Left ventricle myocardium superior (tissue), 1 donor: ENCODE measurements around the gene LAMA3. TPM values are rescaled to one million over a fixed set of nuclear protein-coding genes. Genes with fewer than 3 reads are reported as not detected.
A peak's percentile ranks its signal among the peaks of the same experiment; 100 is the strongest.

Experiments used
- ATAC-seq: fragments of 200-7000 bp; cut with Tn5 transposase; one replicate; pipeline ENCODE4 v1.9.1; 2020; ENCODE audit warnings: mild to moderate bottlenecking, moderate library complexity
- DNase-seq: peaks from one replicate; pipeline ENCODE4 v3.0.0-alpha.2; 2020
- intact Hi-C: fragments of 100-400 bp; cut with micrococcal nuclease; formaldehyde crosslinking; loops from one replicate; pipeline ENCODE4 v1.11.0; 2022
- total RNA-seq: library from RNA; stranded (reverse); fragmentation: NEBNext Ultra II Directional; extraction: Animal tissue kit (Norgen Biotek cat#: 25700); gene quantifications from one replicate; pipeline ENCODE4 v1.2.1, GENCODE V29; 2021
- donor health status: DM: no; HTN: yes; CAD: no; lungs with severe emphysema.

Gene LAMA3
- total RNA-seq, 1 donor from 2014 or later, result 3.4 TPM

DNA sequence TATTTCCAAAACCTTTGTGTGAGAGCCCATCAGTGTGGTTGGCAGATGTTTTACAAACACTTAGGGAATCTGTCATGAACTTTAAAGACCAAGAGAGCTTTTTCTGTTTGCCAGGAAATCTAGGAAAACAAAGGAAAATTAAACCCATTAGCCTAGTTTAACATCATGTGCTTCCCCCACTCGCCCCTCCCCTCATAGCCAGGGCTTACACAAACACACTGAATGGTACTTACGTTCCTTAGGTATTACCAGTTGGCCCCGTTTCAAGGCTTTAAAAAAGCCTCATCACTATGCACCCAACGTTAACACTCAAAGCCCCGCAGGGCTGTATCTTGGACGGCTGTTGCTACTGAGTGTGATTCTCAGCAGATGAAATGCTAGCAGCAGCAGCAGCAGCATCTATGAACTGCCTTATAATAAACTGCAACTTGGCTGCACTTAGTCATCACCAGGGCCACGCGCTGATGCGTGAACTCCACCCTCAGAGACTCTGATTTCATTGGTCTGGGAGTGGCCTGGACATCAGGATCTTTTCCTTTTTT, 305.2 kb downstream of the LAMA3 start:
- DNase-seq (peak; percentile 33), ATAC-seq (peak; percentile 39)
- intact Hi-C loops, result no loop called here

DNA sequence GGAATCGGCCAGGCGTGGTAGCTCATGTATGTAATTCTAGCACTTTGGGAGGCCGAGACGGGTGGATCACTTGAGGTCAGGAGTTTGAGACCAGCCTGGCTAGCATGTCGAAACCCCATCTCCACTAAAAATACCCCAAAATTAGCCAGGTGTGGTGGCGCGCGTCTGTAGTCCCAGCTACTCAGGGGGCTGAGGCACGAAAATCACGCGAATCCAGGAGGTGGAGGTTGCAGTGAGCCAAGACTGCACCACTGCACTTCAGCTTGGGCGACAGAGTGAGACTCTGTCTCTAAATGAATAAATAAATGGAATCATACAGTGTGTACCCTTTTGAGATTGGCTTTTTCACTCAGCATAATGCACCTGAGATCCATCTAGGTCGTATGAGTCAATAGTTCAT, 305.9 kb downstream of the LAMA3 start:
- intact Hi-C loops, result no loop called here
- DNase-seq, result no peak
- ATAC-seq, result no peak

DNA sequence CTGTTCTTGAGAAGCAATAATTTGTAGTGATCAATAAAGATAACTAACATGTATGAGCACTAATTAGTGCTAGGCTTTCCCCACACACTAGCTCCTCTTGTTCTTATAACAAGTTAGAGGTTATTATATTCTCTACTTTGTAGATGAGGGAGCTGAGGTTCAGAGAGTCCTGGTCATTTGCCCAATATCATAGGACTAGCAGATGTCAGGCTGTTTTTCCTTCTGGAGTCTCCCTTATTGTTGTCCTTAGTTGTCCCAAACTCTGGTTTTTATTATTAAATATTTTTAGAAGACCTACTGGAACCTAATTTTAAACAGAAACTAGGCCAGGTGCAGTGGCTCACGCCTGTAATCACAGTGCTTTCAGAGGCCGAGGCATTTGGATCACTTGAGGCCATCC, 308.8 kb downstream of the LAMA3 start:
- intact Hi-C loops, result no loop called here
- ATAC-seq (no peak), DNase-seq (no peak)

DNA sequence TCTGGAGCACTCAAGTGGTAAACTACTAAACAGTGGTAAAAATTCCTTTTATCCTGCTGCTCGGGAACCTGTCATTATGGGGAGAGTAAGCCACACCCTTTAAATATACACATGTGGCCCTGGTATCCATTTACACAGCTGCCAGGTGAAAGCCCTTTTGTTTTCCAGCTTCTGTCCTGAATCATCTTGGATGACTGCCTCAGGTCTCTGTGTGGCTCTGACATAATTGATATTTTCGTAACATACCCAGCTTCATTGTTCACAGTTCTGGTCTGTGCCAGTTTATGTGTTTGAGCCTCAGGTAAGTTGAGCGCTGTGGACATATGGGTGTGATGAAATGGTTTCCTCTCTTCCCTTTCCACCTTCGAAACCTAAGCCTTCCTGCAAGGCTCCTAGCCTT, 309.6 kb downstream of the LAMA3 start:
- no peak for ATAC-seq

GRCh38 chr18:24000613-24001490, 311.6 kb downstream of the LAMA3 start:
- DNase-seq, result no peak
- intact Hi-C loops, result no loop called here
- no peak for ATAC-seq

More for the DNA sequence above, 309.6 kb downstream of the LAMA3 start:
- intact Hi-C loops, result no loop called here
- DNase-seq, result no peak

DNA sequence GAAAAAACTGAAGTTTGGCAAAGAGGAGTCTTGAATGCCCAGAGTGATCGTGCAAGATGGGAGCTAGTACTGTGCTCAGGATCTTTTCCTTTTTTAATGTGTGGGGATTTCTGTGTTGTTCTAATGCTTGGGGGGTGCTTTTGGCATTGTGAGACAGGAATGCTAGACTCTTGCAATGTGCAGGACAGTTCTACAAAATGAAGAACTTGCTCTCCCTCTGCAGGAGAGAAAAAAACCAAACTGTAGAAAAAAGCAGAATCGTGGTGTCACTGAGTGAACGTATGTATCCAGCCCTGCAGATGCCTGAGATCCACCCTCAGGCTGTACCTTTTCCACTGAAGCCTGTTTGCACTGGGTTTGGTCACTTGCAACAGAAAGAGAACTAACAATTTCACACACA, 313.2 kb downstream of the LAMA3 start:
- DNase-seq, result no peak
- intact Hi-C loops, result no loop called here
- no peak for ATAC-seq

GRCh38 chr18:24003288-24003687, 314.0 kb downstream of the LAMA3 start:
- no peak for ATAC-seq
- intact Hi-C loops, result no loop called here

GRCh38 chr18:24003903-24004640, 314.8 kb downstream of the LAMA3 start:
- ATAC-seq (no peak), DNase-seq (no peak)
- intact Hi-C loops, result no loop called here

More at GRCh38 chr18:24003288-24003687, 314.0 kb downstream of the LAMA3 start:
- DNase-seq, result no peak

Other genes starting within 250 kb of the LAMA3 start
- 54.8 TPM for gene RIOK3, start 236.2 kb upstream of the LAMA3 start, total RNA-seq
- 12.6 TPM for gene RMC1, start 185.9 kb upstream of the LAMA3 start, total RNA-seq
- 13.3 TPM for gene NPC1, start 102.9 kb upstream of the LAMA3 start, total RNA-seq
- 9.8 TPM for gene ANKRD29, start 26.5 kb upstream of the LAMA3 start, total RNA-seq